HepG2 (cell line): ENCODE data around the gene CERS5. TPM values are rescaled to one million over a fixed set of nuclear protein-coding genes. Genes with fewer than 3 reads are reported as not detected.

Experiments used
- GATAD1 ChIP-seq: IDR thresholded peaks from 2 replicates; pipeline ENCODE4 v1.6.1; 2016; ENCODE audit warnings: missing genetic modification reagents, missing compliant biosample characterization
- HOXA3 ChIP-seq: sonication (generic); formaldehyde crosslinking; IDR thresholded peaks from 2 replicates; pipeline ENCODE4 v1.5.0; 2020; ENCODE audit warnings: missing genetic modification reagents
- KDM5A ChIP-seq: fragments of 200-600 bp; sonication (generic); IDR thresholded peaks from 2 replicates; pipeline ENCODE4 v1.7.0; 2018; ENCODE audit warnings: antibody characterized with exemption, mild to moderate bottlenecking, low read length, borderline replicate concordance
- RFX5 ChIP-seq: IDR thresholded peaks from 2 replicates; pipeline ENCODE4 v1.6.1; 2011; ENCODE audit warnings: low read depth, low read length, improper control_type of control experiment
- RFXANK ChIP-seq: IDR thresholded peaks from 2 replicates; pipeline ENCODE4 v1.6.1; 2016
- TGIF2 ChIP-seq: IDR thresholded peaks from 2 replicates; pipeline ENCODE4 v1.6.1; 2016; ENCODE audit warnings: control low read depth, missing compliant biosample characterization
- YEATS4 ChIP-seq: sonication (generic); formaldehyde crosslinking; IDR thresholded peaks from 2 replicates; pipeline ENCODE4 v1.4.0; 2020; ENCODE audit warnings: missing genetic modification reagents, borderline replicate concordance
- ZIK1 ChIP-seq: sonication (generic); formaldehyde crosslinking; IDR thresholded peaks from 2 replicates; pipeline ENCODE4 v1.5.0; 2020; ENCODE audit warnings: mild to moderate bottlenecking, low read depth, missing genetic modification reagents, borderline replicate concordance
- ZNF274 ChIP-seq: sonication (generic); formaldehyde crosslinking; IDR thresholded peaks from 2 replicates; pipeline ENCODE4 v1.5.1; 2020; ENCODE audit warnings: mild to moderate bottlenecking, missing genetic modification reagents
- ZNF644 ChIP-seq: IDR thresholded peaks from 2 replicates; pipeline ENCODE4 v1.6.1; 2016; ENCODE audit warnings: low read depth
- ZNF720 ChIP-seq: sonication (generic); formaldehyde crosslinking; IDR thresholded peaks from 2 replicates; pipeline ENCODE4 v1.4.0; 2020; ENCODE audit warnings: missing genetic modification reagents
- polyA plus RNA-seq, 8 experiments: library from polyadenylated mRNA; depleted of rRNA in 3 of 8; stranded (reverse) in 7 of 8; unstranded in 1 of 8; fragments of >200 nt; fragmentation: Illumina TruSeq in 4 of 8; extraction: Trizol in 4 of 8; gene quantifications; 2 replicates each; pipeline versions ENCODE4 v1.2.1 to v1.2.3, GENCODE V29; 2011 to 2016; ENCODE audit warnings: low read depth in 4 of 8, missing spikeins in 1 of 8, mixed read lengths in 1 of 8; ENCODE audit not compliant: insufficient read depth in 1 of 8
- total RNA-seq, 5 experiments: library from RNA; depleted of rRNA; stranded (reverse); fragments of >200 nt; fragmentation: Illumina TruSeq; extraction: Trizol; gene quantifications; 2 replicates each; pipeline ENCODE4 v1.2.3, GENCODE V29; 2016; ENCODE audit warnings: low read depth in 1 of 5
- TF ChIP-seq, protein P1 (sequence below): IDR thresholded peaks from 2 replicates; pipeline ENCODE4 v1.6.1; 2016
- TF ChIP-seq, protein P2 (sequence below): sonication (generic); formaldehyde crosslinking; IDR thresholded peaks from 2 replicates; pipeline ENCODE4 v1.4.0; 2020; ENCODE audit warnings: missing genetic modification reagents, borderline replicate concordance
- TF ChIP-seq, protein P3 (sequence below): sonication (generic); formaldehyde crosslinking; IDR thresholded peaks from 2 replicates; pipeline ENCODE4 v1.4.0; 2020; ENCODE audit warnings: missing genetic modification reagents, borderline replicate concordance
- TF ChIP-seq, protein P4 (sequence below): sonication (generic); formaldehyde crosslinking; IDR thresholded peaks from 2 replicates; pipeline ENCODE4 v1.4.0; 2020; ENCODE audit warnings: missing genetic modification reagents, borderline replicate concordance
- TF ChIP-seq, protein P5 (sequence below), 2 experiments: IDR thresholded peaks; 2 replicates each; pipeline ENCODE4 v1.6.1; 2011 to 2012; ENCODE audit warnings: low read length in 2 of 2, borderline replicate concordance in 1 of 2, low read depth in 1 of 2, mild to moderate bottlenecking in 1 of 2, moderate library complexity in 1 of 2

The CERS5 gene
- total and polyA plus RNA-seq, 2 of the 13 experiments (the other 11 are each of a cell fraction or from before 2014, with no cell fraction given) = 22.3 to 48.8 TPM

DNA sequence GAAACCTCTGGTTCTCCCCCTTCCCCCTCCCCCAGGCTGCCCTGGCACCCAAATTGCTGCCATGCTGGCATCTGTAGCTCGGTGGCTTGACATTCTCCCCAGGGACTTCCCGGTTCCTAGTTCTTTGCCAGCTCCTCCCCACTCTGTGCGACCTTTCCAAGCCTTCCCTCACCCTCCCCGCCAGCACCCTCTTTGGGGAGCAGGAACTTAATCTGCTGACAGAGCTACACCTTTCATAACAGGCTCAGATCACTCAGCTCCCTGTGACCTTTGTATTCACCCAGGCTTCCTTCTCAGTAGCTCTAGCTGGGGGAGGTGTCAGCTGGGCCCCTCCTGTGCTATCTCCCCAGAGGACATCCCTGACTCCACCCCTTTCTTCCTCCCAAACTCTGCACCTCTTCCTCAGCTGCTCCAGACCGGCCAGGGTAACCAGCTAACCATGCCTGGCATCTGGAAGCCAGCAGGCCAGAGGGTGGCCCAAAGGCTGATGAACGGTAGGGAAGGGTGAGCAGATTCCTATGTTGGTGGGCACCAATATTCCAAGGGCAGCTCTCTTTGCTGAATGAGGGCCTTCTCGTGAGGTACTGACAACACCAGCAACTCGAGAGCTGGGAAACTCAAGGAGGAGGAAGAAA lies 56.9 kb downstream of the CERS5 start (continued):
- TF ChIP-seq, protein P1, sequence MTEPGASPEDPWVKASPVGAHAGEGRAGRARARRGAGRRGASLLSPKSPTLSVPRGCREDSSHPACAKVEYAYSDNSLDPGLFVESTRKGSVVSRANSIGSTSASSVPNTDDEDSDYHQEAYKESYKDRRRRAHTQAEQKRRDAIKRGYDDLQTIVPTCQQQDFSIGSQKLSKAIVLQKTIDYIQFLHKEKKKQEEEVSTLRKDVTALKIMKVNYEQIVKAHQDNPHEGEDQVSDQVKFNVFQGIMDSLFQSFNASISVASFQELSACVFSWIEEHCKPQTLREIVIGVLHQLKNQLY (CRISPR knock-in tag) = 0 out of 2 replicates have a peak, but pooled peaks have one; percentile 38
- no peak for TF ChIP-seq ZNF720 (CRISPR knock-in tag)
- no peak for TF ChIP-seq TGIF2 (CRISPR knock-in tag)
- no peak for TF ChIP-seq YEATS4 (CRISPR knock-in tag)
- TF ChIP-seq, protein P2, sequence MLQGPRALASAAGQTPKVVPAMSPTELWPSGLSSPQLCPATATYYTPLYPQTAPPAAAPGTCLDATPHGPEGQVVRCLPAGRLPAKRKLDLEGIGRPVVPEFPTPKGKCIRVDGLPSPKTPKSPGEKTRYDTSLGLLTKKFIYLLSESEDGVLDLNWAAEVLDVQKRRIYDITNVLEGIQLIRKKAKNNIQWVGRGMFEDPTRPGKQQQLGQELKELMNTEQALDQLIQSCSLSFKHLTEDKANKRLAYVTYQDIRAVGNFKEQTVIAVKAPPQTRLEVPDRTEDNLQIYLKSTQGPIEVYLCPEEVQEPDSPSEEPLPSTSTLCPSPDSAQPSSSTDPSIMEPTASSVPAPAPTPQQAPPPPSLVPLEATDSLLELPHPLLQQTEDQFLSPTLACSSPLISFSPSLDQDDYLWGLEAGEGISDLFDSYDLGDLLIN (CRISPR knock-in tag) = no peak
- no peak for TF ChIP-seq RFXANK (CRISPR knock-in tag)
- TF ChIP-seq HOXA3 (CRISPR knock-in tag) = no peak
- TF ChIP-seq ZNF644 (CRISPR knock-in tag) = 0 out of 2 replicates have a peak, but pooled peaks have one; percentile 29
- TF ChIP-seq GATAD1 (CRISPR knock-in tag) = peak; percentile 32; the same call in 1 of the 2 replicates
- TF ChIP-seq KDM5A = no peak
- TF ChIP-seq, protein P3, sequence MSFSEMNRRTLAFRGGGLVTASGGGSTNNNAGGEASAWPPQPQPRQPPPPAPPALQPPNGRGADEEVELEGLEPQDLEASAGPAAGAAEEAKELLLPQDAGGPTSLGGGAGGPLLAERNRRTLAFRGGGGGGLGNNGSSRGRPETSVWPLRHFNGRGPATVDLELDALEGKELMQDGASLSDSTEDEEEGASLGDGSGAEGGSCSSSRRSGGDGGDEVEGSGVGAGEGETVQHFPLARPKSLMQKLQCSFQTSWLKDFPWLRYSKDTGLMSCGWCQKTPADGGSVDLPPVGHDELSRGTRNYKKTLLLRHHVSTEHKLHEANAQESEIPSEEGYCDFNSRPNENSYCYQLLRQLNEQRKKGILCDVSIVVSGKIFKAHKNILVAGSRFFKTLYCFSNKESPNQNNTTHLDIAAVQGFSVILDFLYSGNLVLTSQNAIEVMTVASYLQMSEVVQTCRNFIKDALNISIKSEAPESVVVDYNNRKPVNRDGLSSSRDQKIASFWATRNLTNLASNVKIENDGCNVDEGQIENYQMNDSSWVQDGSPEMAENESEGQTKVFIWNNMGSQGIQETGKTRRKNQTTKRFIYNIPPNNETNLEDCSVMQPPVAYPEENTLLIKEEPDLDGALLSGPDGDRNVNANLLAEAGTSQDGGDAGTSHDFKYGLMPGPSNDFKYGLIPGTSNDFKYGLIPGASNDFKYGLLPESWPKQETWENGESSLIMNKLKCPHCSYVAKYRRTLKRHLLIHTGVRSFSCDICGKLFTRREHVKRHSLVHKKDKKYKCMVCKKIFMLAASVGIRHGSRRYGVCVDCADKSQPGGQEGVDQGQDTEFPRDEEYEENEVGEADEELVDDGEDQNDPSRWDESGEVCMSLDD (CRISPR knock-in tag) = peak; percentile 71
- TF ChIP-seq RFX5 = peak; percentile 54
- TF ChIP-seq, protein P4, sequence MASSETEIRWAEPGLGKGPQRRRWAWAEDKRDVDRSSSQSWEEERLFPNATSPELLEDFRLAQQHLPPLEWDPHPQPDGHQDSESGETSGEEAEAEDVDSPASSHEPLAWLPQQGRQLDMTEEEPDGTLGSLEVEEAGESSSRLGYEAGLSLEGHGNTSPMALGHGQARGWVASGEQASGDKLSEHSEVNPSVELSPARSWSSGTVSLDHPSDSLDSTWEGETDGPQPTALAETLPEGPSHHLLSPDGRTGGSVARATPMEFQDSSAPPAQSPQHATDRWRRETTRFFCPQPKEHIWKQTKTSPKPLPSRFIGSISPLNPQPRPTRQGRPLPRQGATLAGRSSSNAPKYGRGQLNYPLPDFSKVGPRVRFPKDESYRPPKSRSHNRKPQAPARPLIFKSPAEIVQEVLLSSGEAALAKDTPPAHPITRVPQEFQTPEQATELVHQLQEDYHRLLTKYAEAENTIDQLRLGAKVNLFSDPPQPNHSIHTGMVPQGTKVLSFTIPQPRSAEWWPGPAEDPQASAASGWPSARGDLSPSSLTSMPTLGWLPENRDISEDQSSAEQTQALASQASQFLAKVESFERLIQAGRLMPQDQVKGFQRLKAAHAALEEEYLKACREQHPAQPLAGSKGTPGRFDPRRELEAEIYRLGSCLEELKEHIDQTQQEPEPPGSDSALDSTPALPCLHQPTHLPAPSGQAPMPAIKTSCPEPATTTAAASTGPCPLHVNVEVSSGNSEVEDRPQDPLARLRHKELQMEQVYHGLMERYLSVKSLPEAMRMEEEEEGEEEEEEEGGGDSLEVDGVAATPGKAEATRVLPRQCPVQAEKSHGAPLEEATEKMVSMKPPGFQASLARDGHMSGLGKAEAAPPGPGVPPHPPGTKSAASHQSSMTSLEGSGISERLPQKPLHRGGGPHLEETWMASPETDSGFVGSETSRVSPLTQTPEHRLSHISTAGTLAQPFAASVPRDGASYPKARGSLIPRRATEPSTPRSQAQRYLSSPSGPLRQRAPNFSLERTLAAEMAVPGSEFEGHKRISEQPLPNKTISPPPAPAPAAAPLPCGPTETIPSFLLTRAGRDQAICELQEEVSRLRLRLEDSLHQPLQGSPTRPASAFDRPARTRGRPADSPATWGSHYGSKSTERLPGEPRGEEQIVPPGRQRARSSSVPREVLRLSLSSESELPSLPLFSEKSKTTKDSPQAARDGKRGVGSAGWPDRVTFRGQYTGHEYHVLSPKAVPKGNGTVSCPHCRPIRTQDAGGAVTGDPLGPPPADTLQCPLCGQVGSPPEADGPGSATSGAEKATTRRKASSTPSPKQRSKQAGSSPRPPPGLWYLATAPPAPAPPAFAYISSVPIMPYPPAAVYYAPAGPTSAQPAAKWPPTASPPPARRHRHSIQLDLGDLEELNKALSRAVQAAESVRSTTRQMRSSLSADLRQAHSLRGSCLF (CRISPR knock-in tag) = no peak
- TF ChIP-seq, protein P5, sequence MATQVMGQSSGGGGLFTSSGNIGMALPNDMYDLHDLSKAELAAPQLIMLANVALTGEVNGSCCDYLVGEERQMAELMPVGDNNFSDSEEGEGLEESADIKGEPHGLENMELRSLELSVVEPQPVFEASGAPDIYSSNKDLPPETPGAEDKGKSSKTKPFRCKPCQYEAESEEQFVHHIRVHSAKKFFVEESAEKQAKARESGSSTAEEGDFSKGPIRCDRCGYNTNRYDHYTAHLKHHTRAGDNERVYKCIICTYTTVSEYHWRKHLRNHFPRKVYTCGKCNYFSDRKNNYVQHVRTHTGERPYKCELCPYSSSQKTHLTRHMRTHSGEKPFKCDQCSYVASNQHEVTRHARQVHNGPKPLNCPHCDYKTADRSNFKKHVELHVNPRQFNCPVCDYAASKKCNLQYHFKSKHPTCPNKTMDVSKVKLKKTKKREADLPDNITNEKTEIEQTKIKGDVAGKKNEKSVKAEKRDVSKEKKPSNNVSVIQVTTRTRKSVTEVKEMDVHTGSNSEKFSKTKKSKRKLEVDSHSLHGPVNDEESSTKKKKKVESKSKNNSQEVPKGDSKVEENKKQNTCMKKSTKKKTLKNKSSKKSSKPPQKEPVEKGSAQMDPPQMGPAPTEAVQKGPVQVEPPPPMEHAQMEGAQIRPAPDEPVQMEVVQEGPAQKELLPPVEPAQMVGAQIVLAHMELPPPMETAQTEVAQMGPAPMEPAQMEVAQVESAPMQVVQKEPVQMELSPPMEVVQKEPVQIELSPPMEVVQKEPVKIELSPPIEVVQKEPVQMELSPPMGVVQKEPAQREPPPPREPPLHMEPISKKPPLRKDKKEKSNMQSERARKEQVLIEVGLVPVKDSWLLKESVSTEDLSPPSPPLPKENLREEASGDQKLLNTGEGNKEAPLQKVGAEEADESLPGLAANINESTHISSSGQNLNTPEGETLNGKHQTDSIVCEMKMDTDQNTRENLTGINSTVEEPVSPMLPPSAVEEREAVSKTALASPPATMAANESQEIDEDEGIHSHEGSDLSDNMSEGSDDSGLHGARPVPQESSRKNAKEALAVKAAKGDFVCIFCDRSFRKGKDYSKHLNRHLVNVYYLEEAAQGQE (IDR thresholded peaks at IDR 0.05; ENCODE audit: borderline replicate concordance in 1 of 2, low read depth in 1 of 2, low read length in 2 of 2) = no peak
- peak; percentile 71; the same call in 1 of the 2 replicates for TF ChIP-seq ZIK1 (CRISPR knock-in tag)
- no peak for TF ChIP-seq ZNF274 (CRISPR knock-in tag)
